Heart left ventricle (tissue), 13 donors: ENCODE data around the gene G6PC2.
"Not testable (repeated sequence)": the region's sequence is repeated elsewhere in the genome, so short reads cannot be mapped to it uniquely, and the experiment has no call there.

Experiments used
- CTCF ChIP-seq, 12 donors: fragments of 200-600 bp; sonication (generic) in 4 of 12; IDR thresholded peaks; one replicate each; pipeline versions ENCODE4 v1.5.0 to v1.8.0; 2018 to 2022; ENCODE audit warnings: antibody characterized with exemption in 12 of 12, mild to moderate bottlenecking in 5 of 12
- POLR2A ChIP-seq, 2 donors: fragments of 450-650 bp; IDR thresholded peaks; one replicate each; pipeline ENCODE4 v1.6.1; 2017; ENCODE audit warnings: antibody characterized with exemption in 2 of 2, mild to moderate bottlenecking in 2 of 2, moderate library complexity in 2 of 2
- donor health status: ischemic (EF 13 %, LVEDD 7.1; RV severe dilation, severe dysfunction).
- donor health status: DM: no; HTN: yes; CAD: no.
- donor health status: DM: no; HTN: no; CAD: no.
- donor health status: ischemic (EF 25% LVEDD 6.9; RV normal size, moderate dysfunction).
- donor health status: ischemic (EF 25% LVEDD 5.7; RV mildly dilated, moderate dysfunction).
- donor health status: ischemic (EF 35%, LVEDD 5.7; RV mildly dilated, moderate dysfunction).
- donor health status: nonischemic (EF 11% LVEDD 7.7; RV severe dilation, severe dysfunction).
- donor health status: DM: yes; HTN: yes; CAD: no.
- donor health status: PGD.
- donor health status: ischemic (EF 29% LVEDD 5.4; RV normal size, mild dysfunction).
- donor health status: nonischemic (EF 23%, LVEDD 6.1; RV moderate dilation, normal function).

GRCh38 chr2:168932174-168932573, 31.1 kb downstream of the G6PC2 start:
- TF ChIP-seq CTCF, POLR2A (IDR thresholded peaks at IDR 0.05): not testable (repeated sequence)
